ENCODE data around the gene ELMO1.

The ELMO1 gene

DNA sequence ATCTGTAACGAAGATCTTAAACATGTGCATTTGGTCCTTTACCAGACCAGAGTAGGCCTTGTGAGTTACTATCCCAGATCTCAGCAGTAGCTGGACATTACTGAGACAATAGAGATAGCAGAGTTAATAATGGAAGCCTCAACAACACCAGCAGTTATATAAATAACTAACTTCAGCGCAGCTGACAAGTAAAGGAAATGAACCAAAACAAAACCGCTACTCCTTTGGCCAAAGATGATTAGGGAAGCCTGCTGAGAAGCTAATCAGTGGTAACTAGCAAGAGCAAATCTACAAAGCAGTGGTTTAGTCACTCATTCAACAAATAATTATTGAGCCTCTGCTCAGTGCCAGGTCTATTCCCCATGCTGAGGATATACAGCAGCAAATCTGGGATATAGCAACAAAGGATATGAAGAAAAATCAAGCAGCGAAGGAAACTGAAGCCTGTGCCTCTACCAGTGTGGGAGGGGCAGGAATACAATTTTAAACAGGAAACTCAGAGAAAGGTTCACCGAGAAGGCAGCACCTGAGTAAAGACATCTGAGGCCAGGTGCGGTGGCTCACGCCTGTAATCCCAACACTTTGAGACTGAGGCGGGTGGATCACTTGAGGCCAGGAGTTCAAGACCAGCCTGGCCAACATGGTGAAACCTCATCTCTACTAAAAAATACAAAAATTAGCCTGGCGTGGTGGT lies 103.6 kb downstream of the ELMO1 start:
- DNase-seq (ENCODE audit: low read depth), result no peak

- no peak for DNase-seq (ENCODE audit: low read depth)
Measured at GRCh38 chr7:37342688-37343471, 105.8 kb downstream of the ELMO1 start.

DNA sequence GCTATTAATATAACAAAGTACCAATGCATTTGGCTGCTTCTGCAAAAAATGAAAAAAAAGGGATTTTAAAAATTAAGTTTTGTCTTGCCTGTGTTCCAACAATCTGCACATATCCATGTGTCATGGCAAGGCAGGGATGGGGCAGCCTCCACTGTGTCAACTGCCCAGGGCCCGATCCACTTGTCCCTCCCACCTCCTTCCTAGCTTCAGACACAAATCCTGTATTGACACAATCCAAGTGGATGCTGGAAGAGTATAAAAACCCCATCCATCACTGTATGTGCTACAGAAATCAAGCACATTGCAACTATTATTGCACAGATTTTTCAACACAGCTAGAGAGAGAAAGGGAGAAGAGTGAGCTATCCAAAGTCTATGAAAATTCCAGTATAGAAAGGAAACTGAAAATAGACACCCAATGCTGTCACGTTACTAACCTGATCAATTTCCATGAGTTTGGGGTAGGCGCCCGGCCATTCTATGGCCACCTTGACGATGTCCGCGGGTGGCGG lies 106.4 kb downstream of the ELMO1 start:
- no peak for DNase-seq (ENCODE audit: low read depth)

GRCh38 chr7:37341033-37341630 lies 107.5 kb downstream of the ELMO1 start:
- DNase-seq (ENCODE audit: low read depth), result no peak

- DNase-seq (ENCODE audit: low read depth), result no peak
Measured at GRCh38 chr7:37338966-37339365, 109.7 kb downstream of the ELMO1 start.

DNA sequence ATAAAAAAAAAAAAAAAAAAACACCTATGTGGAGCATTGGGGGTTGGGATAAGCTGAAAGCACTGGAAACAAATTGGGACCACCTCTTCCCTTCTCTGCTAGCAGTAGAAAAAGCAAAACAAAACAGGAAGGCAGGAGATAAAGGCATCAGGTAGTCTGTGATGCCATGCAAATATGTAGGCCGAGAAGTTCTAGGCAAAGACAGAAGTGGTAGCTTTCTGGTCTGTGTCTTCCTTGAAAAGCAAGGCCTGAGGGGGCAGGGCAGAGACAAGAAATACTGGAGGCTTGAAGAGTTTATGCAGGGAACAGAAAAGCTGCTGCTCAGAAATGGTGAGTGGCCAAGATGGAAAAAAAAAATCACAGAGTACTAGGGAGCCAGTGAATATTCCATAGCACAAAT lies 111.1 kb downstream of the ELMO1 start:
- no peak for DNase-seq (ENCODE audit: low read depth)

- DNase-seq (ENCODE audit: low read depth), result no peak
Measured at GRCh38 chr7:37336259-37336658, 112.4 kb downstream of the ELMO1 start.

DNA sequence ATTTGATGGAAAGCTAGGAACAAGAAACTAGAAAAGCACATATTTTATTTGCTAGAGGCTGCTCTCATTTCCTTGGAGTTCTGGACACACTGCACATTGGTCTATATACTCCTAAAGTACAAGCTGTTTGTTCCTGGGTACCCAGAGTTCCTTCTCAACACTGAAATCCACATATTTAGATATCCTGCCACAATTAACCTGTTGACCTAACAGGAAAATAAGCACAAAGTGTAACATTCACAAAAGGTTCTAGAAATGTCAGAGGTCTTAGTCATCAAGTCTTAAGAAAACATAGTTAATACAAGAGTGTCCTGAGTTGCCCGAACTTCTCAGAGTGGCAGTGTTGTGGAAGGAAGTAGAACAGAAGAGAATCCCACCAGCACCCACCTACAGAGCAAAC lies 115.6 kb downstream of the ELMO1 start:
- no peak for DNase-seq (ENCODE audit: low read depth)

DNA sequence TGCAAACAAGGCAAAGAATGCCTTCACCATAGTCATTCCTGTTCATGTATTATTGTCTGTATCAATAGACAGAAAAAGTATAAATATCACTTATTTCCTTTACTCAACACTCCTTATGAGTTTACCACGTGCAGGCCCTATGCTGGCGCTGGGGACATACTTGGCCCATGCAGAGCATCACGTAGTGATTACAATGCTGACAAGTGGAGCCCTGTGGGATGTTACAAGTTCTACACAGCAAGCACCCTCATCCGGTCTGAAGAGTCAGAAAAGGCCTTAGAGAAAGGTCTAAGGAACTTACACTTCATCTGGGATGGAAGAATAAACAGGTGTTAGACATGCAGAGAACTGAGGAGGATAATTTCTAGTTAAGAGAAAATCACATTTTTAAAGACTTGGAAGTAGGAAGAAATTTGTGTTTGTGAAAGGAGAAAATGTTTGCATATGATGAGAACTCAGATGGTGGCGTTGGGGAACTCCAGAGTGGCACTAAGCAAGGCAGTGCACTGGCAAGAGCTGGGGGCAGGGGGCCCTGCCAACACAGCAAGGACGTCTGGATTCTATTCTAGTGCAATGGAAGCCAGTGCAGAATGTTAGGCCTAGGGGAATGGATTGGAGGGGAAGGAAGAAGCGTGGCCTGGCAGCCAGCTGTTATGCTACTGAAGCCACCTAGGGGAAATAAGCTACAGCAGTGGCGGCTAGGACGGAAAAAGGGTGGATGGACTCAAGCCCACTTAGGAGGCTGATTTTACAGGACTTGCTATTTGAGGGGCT lies 116.2 kb downstream of the ELMO1 start:
- no peak for DNase-seq (ENCODE audit: low read depth)

- DNase-seq (ENCODE audit: low read depth), result no peak
Measured at GRCh38 chr7:37330775-37331174, 117.9 kb downstream of the ELMO1 start.

DNA sequence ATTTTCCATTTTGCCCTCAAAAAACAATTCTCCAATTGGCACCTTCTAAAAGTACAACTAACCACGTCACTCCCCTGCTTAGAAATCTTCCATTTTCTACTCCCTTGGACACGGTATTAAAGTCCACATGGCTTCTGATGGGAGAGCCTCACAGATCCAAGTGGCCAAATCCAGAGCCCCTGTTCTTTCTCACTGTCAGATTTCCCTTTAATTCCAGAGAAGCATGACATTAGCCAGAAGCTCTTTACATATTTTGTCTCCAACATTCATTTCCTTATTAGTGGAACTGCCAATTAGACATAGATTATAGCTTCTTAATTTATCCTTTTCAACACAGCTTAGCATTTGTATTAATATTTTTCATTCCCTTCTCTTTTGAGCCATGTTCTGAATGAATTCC lies 118.7 kb downstream of the ELMO1 start:
- no peak for DNase-seq (ENCODE audit: low read depth)

DNA sequence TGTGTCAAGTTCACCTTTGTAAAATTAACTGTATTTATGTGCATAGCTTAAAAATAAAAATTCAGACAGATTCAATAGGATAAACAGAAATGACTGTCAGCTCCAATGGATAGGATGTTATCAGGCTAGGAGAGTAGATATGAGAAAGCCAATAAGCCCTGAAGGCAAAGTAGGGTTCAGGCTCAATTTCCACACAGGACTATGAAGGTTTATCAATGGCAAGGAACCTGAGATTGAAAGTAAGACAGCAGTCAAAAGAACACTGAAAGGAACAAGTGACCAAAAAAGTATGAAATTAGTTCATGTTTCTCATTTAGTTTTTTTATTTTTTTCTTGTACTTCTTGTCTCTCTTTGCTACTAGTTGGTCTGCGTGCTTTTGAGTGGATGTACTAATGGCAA lies 121.4 kb downstream of the ELMO1 start:
- no peak for DNase-seq (ENCODE audit: low read depth)

- DNase-seq (ENCODE audit: low read depth), result no peak
Measured at GRCh38 chr7:37323966-37324365, 124.7 kb downstream of the ELMO1 start.

DNA sequence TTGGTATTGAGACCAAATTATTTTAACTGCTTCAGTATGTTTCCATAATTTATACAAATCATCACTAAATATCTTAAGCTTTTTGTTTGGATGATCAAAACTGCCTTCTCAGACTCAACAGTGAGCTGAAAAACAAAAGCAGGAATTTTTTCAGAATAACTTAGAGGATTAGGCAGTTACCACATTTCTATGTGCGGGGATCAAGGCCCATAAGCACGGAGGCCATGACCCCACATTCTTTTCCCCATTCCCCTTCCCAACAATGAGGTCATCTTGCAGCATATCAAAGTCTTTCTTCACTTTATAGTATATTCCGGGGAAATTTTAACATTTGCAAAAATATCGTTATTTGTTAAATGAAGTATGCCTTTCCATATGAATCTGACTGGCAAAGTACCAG lies 125.8 kb downstream of the ELMO1 start:
- DNase-seq (ENCODE audit: low read depth), result no peak

DNA sequence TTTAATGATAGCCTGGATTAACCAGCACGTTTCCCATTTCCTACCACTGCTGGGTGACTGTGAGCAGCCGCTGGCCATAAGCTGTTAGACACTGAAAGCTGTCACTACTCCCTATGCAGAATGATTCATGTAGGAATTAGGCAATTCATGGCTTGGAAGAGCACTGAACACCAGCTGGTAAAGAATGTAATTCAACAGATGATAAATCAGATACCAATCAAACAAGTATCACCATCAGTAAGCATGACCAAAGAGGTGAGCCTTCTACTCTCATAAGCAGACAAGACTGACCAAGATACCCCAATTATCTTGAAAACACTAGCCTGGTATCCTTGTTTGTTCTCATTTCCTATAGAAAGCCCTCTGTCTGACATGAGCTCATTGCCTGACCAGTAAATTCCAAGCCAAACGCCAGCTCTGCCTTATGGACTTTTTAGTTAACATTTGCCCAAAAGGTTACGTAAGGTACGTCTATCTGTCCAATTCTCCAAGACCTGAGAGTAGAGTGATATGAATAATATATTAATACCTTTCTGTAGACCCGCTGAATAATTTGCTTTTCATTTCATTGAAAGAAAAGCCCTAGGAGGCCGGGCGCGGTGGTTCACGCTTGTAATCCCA lies 127.7 kb downstream of the ELMO1 start:
- no peak for DNase-seq (ENCODE audit: low read depth)

DNA sequence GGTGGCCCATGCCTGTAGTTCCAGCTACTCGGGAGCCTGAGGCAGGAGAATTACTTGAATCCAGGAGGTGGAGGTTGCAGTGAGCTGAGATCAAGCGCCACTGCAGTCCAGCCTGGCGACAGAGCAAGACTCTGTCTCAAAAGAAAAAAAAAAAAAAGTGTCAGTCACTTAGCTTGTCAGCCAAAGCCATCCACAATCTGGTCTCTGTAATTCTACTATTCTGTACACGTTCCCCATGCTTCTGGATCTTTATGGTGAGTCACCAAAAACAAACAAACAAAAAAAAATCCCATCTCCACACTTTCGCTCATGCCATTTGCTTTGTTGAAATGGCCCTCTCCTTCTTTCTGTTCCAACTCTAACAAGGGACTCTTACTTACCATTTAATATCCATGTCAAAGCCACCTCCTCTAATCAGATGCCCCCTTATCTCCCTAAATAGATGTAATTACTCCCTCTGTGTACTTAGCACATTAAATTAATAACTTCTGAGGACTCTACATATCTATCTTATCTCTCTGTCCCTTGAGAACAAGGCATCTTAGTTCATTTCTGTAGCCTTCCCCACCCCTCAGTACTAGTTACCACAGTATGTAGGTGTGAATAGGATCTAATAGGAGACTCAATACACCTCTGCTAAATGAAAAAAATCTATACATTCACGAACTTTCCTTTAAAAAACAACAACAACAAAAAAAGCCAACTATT lies 128.4 kb downstream of the ELMO1 start:
- DNase-seq (ENCODE audit: low read depth), result no peak

- no peak for DNase-seq (ENCODE audit: low read depth)
Measured at GRCh38 chr7:37318541-37318940, 130.1 kb downstream of the ELMO1 start.

GRCh38 chr7:37315772-37316715 lies 132.6 kb downstream of the ELMO1 start:
- DNase-seq (ENCODE audit: low read depth), result no peak

DNA sequence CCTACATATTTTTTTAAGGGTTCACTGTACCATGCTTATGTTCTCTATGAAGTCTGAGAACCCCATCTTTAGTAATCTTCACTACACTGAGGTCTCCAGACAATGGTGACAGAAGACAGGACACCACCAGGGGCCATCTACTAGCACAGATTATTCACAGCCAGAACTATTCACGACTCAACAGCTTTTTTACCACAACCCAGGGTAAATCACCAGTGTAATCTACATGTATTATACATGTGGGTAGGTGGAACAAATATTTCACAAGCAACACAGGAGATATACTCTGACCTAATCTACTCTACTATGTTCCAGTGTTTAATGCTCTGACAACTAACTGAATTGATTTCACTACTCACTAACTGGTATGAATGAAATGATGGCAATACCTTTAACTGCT lies 136.1 kb downstream of the ELMO1 start:
- no peak for DNase-seq (ENCODE audit: low read depth)

- no peak for DNase-seq (ENCODE audit: low read depth)
Measured at GRCh38 chr7:37311355-37311754, 137.3 kb downstream of the ELMO1 start.

All from GM04503 (cell line).